ENCODE measurements around the gene SMOC2.

The SMOC2 gene

DNA sequence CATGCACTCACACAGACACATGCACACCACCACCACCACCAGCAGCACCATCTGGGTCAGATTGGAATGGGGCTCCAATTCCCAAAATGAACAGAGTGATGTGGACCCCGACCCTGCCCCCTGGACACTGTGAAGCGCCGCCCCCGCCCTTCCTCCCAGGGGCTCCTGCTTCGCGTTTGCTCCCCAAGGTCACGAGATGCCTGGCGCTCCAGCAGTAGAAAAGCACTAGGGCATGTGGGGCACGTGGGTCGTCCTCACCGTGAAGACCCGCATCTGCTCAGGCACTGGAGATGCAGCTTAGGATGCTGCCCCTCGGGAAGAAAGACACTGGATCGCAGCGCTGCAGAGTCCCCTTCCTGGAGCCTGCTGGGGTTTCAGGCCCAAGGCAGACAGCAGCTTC lies 184.0 kb downstream of the SMOC2 start:
- no peak for DNase-seq (ENCODE audit: low read depth in 2 of 2)

DNA sequence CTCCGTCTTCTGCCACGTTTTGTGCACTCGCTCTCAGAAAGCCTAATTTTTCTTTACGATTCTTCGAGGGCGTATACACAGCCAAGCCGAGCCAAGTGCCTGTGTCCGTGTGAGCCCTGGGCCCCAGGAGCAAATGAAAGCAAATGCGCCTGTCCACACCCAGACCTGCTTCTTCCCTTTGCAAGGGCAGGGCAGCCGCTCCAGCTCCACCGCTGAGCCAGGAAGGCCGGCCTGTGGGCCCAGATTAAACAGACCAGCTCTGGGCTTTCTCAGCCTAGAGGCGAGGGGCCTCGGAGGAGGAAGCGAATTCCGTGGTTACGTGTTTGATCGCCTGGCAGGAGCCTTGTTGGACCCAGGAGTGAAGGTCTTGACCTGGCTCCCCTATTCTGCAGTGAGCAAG lies 184.6 kb downstream of the SMOC2 start:
- no peak for DNase-seq (ENCODE audit: low read depth in 2 of 2)

DNA sequence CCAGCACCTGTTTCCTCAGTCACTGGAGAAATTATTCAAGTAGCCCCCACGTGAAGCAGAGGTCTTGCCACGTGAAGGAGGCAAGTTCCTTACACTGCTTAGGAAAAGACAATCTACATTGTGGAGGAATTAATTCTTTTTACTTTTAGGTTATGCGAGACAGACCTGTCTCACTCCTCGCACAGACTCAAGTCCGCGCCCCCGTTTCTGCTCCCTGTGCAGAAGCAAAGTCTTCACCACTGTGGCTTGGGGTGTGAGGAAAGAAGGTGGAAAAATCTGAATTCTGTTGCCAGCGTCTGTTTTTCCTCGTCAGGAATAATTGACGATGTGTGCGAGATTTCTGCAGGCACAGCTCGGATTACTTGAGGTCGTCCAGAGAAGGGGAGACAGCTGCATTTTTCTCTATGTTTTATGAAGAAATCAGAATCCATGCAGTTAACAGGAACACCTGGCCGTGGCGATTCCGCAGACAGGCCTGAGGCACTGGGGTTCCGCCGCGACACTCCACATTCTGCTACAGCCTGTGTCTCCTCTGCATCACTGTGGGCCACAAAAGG lies 185.1 kb downstream of the SMOC2 start:
- no peak for DNase-seq (ENCODE audit: low read depth in 2 of 2)

DNA sequence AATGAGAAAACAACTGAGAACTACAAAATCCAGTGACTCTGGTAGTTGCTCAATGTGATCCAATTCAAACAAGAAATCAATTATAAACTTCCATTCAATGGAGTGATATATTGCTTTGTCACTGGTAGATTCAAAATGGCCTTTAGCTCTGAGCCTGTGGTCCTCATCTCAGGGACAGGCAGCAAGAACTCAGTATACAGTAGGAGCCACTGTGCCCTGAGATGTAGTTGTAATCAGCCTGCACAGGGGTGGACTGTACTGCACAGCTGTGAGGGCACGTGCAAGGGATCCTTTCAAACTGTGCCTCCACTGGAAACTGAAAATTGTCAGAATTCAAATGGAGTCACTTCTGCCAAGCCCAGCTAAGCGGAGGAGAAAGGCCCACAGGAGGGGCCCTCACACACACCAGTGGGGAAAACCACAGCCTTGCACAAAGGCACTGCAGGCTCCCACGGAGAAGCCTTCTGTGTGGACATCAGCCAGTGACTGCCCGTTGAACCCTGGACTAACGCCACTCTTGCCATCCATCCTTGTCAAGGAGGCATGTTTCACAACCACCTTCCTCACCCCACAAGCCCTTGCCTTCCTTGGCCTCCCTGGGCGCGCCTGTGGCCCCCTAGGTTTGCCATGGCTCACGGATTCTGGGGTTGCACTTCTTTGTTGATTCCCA lies 186.7 kb downstream of the SMOC2 start:
- no peak for DNase-seq (ENCODE audit: low read depth in 2 of 2)

DNA sequence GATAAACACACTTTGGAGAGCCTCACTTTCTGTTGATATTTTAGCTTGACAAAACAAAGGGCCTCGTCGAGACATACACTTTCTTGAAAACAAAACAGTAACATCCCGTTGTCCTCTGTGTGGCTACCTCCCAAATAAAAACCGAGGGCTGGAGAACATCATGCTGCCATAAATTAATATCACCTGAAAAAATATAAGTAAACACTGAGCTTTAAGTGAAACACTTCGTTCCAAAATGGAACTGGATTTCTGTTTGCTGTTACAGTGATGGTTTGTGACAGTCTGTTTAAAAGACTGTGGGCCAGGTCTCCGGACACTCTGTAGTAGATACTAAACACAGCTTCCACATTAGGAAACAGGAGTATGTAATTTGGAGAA lies 187.2 kb downstream of the SMOC2 start:
- no peak for DNase-seq (ENCODE audit: low read depth in 2 of 2)

DNA sequence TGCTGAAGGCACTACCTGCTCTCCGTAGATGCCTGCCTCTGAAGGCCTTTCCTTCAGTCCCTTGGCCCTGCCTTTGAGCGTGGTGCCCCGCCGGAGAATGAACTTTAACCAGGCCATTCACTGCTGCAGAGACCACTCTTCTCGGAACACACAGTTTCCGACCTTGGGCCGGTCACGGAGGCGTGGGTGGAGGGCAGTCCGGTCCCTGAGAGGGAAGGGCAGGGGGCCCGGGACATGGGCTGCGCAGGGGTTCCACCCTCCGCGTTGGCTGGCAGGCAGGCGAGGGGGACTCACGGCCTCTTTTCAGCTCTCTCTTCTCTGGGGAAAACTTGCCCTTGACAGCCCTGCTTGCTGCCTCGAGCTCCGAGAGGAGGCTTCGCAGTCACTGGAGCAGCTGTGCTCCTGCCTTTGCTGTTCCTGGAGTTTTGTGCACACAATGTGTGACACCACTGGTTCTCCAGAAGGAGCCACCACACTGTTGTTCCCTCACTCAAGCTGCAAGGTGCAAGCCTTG lies 187.8 kb downstream of the SMOC2 start:
- DNase-seq (ENCODE audit: low read depth in 2 of 2), result no peak

DNA sequence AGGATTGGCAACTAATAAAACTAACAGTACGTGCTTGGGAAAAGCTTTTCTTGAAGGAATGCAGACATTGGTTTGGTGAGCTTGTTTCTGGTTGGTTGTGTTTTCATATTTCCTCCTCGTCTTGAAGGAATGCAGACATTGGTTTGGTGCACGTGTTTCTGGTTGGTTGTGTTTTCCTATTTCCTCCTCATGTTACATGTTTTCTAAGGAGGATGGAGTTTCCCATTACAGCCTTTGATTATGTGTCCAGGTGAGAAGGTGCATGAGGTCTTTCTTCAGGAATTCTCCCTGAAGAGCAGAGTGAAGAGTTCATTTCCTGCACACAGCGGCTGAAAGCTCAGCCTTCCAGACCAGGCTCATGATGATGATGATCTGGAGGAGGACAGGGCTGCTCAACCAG lies 190.6 kb downstream of the SMOC2 start:
- DNase-seq (ENCODE audit: low read depth in 2 of 2), result no peak

DNA sequence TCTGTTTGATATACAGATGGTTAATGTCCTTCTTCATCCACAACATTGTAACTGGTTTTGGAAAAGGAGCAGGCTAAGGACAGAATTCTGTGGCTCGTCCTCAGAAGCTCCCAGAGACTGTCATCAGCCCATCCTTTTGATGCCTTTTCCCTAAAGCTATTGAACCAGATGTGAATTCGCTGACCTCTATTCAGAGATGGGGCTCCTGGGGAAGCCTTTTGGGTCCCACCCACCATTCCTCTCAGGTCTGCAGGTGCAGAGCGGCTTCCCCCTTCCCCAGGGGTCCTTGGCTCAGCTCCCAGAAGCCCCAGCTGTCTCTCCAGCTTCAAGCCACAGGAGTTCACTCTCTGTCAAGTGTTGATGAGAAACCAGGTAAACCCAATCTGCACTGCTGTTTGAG lies 191.7 kb downstream of the SMOC2 start:
- no peak for DNase-seq (ENCODE audit: low read depth in 2 of 2)

DNA sequence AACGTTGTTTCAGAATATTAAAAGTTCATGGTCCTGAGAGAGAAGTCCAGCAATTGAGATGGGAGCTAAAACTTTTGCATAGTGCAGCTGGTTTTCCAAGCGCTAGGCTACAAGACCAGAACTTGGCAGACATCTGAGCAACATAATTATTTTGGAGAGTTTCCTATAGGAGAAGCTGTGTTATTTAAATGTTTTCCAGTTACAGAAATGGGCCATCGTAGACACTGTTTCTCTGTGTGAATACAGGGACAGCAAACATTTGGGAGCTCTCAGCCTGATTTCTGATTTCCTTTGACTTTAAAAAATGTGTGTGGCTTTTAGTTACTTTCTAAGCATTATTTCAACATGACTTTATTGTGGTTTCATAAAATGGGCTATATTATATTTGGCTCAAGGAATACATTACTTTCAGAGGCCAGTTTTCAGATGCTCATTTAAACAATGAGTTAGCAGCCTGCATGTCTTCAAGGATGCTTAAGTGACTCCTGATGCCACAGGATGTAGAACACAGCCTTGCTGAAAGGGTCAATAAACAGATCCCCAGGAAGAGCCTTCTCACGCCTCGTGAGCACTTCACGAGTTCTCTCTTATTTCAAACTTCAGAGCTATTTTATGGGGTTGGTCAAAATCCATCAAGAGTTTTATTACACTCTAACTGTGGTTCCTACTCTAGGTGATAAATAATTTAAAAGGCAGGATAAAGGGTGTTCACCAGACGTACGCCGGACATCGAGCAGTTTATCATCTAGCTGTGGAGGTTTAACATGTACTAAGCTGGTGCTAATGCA lies 193.8 kb downstream of the SMOC2 start:
- no peak for DNase-seq (ENCODE audit: low read depth in 2 of 2)

DNA sequence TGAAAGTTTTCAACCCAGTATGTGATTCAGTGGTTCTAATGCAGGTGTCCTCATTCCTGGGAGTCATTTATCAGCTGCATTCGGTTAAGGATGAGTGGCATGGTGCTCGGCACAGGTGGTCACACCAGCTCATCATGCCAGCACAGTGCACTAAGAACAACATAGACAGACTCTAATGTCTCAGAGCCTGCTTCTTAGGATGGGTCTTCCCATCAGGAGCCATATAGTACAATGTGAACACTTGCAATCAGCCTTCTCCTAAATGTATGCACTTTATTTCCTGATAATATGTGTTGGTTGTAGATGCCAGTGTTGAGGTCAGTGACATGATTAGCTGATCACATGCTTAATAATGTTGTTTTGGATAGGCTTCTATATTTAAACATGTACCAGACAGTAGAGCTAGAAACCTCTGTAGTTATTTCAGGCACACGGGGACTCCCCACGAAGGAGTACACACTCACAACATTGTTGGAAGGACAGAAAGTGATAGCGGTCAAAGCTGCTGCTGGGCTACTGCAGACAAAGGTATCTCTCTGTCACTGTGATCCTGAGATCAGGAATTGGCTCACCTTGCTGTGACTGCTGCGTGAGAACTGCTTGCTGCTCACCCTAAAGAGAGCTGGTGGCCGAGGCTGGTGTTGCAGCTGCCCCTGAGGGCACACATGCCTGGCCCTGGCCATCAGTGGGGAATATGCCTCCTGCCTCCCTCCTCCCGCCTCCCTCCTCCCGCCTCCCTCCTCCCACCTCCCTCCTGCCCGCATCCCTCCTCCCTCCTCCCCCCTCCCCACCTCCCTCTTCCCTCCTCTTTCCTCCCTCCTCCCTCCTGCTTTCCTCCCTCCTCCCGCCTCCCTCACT lies 195.4 kb downstream of the SMOC2 start:
- no peak for DNase-seq (ENCODE audit: low read depth in 2 of 2)

DNA sequence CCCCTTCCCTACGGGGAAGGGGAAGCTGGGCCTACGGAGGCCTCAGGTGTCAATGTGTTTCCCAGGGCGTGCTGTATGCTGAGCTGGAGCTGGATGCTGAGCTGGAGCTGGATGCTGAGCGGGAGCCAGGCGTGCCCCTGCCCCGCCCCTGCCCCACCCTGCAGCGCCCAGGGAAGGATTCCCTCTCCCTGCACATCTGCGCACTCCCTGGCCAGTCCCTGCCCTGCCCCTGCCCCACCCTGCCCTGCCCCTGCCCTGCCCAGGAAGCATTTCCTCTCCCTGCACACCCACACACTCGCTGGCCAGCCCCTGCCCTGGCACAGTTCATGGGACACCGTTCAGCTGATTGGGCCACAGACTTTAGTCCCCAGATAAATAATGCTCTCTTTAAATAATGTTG lies 196.8 kb downstream of the SMOC2 start:
- DNase-seq (ENCODE audit: low read depth in 2 of 2), result no peak

DNA sequence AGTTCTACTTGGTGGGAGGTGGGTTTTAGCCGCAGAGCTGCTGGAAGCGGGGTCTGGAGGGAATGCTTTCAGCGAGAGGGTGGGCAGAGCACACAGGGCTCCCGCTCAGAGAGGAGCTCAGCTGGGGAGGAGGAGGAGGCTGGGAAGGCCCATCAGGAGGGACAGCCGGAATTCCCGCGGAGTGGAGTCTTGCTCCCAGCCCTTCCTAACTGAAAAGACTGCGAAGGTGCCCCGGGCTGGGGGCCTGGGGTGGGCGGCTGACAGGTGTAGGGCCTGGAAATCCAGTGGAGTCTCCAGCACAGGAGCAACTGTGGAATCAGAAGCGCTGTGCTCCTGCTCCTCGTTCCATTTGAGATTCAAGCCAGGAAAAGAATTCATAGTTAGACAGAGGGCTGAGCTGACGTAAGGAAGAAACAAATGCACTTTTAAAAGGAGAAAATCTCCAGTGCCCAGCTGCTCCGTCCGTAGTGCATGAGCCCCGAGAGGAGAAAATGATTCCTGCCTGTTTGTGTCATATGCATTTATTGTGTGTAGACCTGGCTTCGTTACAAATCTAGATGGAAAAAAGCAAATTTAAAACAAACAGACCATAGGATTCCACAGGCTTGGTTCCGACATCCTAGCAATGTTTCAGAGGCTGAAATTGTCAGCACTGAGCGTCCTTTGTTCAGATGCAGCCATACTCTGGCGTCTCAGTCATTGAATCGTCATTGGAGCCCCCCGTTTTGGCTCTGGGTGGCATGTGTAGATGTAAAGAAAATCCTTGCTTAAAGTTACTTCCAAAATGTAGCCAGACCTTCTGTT lies 197.7 kb downstream of the SMOC2 start:
- no peak for DNase-seq (ENCODE audit: low read depth in 2 of 2)

DNA sequence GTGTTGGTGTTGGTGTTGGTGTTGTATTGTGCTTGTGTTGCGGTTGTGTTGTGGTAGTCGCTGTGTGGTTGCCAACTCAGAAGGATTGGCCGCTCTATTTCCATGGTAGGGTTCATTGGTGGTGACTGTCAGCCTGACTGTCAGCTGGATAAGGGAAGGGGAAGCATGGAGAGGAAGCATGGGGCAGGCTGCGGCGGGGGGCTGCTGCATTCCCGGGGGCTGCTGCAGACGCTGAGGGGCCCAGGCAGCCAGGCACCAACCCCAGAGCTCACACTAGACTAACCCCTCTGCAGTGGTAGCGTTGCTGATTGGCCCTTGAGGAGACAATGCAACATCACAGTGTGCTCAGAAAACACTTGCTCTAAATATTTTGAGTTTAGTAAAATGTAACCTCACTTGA lies 199.2 kb downstream of the SMOC2 start:
- no peak for DNase-seq (ENCODE audit: low read depth in 2 of 2)

DNA sequence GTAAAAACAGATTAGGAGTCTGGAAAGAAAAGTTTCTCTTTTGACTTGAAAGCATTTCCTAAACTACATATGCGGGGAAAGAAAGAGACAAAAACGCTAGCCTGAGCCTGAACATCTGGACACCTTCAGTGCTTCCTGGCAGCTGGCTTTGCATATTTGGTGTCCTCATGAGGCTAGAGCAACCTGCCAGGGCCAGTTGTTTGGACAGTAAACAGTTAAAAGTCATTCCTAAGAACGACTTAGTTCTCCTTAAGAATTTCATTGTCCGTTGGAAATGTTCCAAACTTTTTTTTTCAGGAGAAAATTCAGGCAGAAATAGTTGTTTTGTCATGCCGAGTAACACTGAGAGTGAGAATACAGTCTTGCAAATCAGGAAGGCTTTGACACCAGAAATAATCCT lies 199.8 kb downstream of the SMOC2 start:
- DNase-seq (ENCODE audit: low read depth in 2 of 2), result no peak

DNA sequence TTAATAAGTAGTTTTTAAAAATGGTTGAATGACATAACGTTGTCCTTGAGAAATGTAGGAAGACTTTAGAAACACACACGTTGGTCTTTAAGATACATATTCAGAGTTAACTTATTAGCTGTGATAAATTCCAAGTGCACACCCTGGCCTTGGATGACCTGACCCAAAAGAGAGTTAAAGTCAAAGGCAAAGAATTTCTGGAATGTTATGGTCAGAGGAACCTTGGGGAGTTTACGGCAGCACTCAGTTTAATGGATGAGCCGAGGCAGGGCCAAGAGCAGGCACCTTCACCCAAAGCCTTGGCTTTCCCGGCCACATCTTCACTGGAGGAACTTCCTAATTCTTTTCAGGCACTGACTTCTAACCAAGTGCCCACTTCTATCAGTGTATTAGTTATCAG lies 200.5 kb downstream of the SMOC2 start:
- DNase-seq (ENCODE audit: low read depth in 2 of 2), result no peak

DNA sequence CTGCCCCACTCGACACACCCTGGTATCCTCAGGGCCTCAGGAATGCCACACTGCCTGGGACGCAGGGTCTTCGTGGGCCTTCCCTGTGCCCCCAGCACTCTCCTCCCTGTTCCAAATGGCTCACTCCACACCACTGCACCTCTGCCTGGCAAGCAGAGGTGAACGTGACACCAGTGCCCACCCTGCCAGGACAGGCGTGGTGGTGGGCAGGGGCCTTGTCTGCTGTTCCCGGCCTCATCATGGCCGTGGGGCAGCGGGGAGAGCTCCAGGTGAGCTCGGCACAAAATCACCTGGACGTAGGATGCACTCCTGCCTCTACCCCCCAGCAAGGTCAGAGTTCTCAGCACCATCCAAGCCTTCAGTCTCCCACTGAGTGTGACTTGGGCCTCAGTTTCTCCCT lies 202.4 kb downstream of the SMOC2 start:
- DNase-seq (ENCODE audit: low read depth in 2 of 2), result no peak

DNA sequence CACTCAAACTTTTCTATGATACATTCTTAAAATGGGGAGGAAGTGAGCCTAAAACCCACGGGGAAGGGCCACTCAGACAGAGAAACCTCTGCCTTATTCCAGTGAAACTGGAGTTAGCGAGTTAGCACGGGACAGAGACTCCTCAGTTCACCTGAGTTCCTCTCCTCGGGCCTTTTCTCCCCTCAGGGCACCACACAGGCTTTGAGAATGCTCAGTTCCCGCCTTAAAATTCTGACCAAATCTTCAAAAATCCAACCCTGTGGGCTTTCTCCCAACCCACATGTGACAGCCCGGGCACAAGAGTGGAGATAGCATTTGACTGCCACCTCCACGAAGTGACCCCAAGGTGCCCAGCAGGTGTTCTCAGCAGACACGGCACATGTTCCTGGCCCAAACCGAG lies 204.3 kb downstream of the SMOC2 start:
- no peak for DNase-seq (ENCODE audit: low read depth in 2 of 2)

DNA sequence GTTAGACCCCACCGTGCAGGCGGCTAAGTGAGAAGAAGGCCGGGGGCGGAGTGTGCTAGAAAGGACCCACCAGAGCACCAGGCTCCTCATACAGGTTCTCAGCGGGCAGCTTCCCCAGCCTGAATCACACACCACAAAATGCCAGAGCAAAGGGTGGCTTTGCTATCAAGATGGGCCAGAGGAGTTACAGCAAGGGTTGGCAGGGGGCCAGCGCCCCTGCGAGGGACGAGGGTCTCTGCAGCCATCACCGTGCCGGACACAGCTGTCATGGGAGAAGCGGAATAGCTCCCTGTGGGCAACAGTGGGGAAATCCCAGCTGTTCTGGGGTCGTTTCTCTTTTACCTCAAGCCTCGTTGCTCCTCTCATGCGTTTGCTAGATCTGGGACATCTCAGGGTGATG lies 206.3 kb downstream of the SMOC2 start:
- no peak for DNase-seq (ENCODE audit: low read depth in 2 of 2)

DNA sequence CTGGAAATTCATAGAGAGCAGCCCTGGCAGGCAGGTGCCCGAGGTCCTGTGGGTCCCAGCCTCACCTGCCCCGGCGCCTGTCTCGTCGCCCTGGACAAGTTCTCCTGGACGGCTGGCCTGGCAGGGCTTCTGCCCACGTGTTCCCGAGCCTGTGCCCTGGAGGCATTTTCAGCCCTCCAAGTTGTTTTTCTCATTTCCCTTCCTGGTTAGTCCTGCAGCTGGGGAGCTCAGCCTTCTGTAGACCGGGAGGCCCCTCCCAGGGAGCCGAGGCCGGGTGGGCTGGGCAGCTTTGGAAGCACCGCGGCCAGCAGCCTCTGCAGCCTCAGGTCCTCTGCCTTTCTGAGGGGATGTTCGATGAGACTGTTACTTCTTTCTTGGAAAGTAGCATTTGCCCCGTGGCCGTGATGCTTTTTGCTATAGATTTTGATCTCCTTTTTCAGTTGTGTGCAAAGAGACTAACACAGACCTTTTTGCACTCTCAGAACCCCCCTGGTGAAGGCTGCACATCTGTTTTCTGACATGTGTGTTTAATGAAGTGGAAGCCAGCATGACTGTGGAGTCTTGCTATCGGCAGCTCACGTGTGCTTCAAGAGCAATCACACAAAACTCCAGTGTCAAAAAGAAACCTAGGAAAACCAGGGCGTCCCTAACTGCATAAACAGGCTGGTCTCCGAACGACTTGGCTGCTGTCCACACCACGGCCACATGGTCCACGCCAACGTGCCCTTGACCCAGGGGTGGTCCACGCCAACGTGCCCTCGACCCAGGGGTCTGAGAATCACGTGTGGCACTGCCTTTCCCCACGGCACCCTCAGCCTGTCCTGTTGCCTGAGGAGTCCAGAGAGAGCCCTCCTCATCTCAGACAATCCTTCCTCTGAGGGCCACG lies 207.5 kb downstream of the SMOC2 start:
- no peak for DNase-seq (ENCODE audit: low read depth in 2 of 2)

DNA sequence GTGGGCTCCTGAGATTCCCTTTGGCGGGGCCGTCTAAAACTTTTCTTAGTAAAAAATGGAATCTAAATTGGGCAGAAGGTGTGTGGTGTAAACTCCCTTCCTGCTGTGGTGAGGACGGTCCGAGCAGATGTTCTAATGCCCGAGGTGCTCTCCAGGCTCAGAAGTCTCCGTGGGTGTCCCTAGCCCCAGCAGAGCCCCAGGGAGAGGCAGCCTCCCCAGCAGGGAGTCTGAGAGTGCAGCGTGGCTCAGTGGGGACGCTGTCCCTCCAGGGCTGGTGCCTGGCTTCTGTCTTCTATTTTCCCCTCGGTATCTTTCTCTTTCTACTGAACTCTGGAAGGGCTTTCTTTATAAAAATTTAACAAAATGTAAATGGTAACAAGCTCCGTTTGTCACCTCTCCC lies 208.2 kb downstream of the SMOC2 start:
- no peak for DNase-seq (ENCODE audit: low read depth in 2 of 2)
